Liver (tissue), 9 donors: ENCODE data around the gene THRB. TPM values are rescaled to one million over a fixed set of nuclear protein-coding genes. Genes with fewer than 3 reads are reported as not detected.

Experiments
- DNase-seq: peaks from one replicate; pipeline ENCODE4 v3.0.0-alpha.2; 2017; ENCODE audit warnings: low spot score
- H3K27ac ChIP-seq, 2 donors: one replicate each; pipeline ENCODE4 v1.7.0; 2013; ENCODE audit warnings: inconsistent platforms in 2 of 2, low read length in 2 of 2, control low read depth in 1 of 2, low read depth in 1 of 2, mild to moderate bottlenecking in 1 of 2
- H3K27me3 ChIP-seq, 4 donors: one replicate each; pipeline versions ENCODE4 v1.6.1 to v1.7.0; 2013; ENCODE audit warnings: low read length in 3 of 4, inconsistent platforms in 1 of 4, mild to moderate bottlenecking in 1 of 4, moderate library complexity in 1 of 4; ENCODE audit not compliant: control insufficient read depth in 4 of 4, insufficient read depth in 4 of 4
- H3K36me3 ChIP-seq, 4 donors: one replicate each; pipeline versions ENCODE4 v1.6.1 to v1.7.0; 2013; ENCODE audit warnings: low read length in 3 of 4, mild to moderate bottlenecking in 3 of 4, low read depth in 1 of 4, moderate library complexity in 1 of 4; ENCODE audit not compliant: control insufficient read depth in 4 of 4, insufficient read depth in 3 of 4
- H3K4me1 ChIP-seq, 4 donors: one replicate each; pipeline versions ENCODE4 v1.6.1 to v1.7.0; 2013; ENCODE audit warnings: low read length in 3 of 4, mild to moderate bottlenecking in 3 of 4, moderate library complexity in 1 of 4; ENCODE audit not compliant: control insufficient read depth in 4 of 4, insufficient read depth in 4 of 4
- H3K4me3 ChIP-seq, 3 donors: one replicate each; pipeline versions ENCODE4 v1.6.1 to v1.7.0; 2013; ENCODE audit warnings: low read length in 3 of 3, control low read depth in 1 of 3, low read depth in 1 of 3, mild to moderate bottlenecking in 1 of 3
- H3K9ac ChIP-seq, 2 donors: one replicate each; pipeline ENCODE4 v1.7.0; 2013; ENCODE audit warnings: low read length in 2 of 2, mild to moderate bottlenecking in 2 of 2, moderate library complexity in 2 of 2, control low read depth in 1 of 2, low read depth in 1 of 2
- H3K9me3 ChIP-seq, 4 donors: one replicate each; pipeline versions ENCODE4 v1.6.1 to v1.7.0; 2013; ENCODE audit warnings: low read length in 3 of 4; ENCODE audit not compliant: control insufficient read depth in 4 of 4
- FOXA2 ChIP-seq: IDR thresholded peaks from 2 replicates; pipeline ENCODE4 v1.6.1; 2016; ENCODE audit warnings: antibody characterized with exemption
- GABPA ChIP-seq, 2 donors: IDR thresholded peaks in 1 of 2; conservative IDR thresholded peaks in 1 of 2; 2 replicates each; pipeline ENCODE4 v1.6.1; 2016; ENCODE audit warnings: antibody characterized with exemption in 2 of 2, mild to moderate bottlenecking in 1 of 2, moderate library complexity in 1 of 2
- HNF4A ChIP-seq, 2 donors: conservative IDR thresholded peaks; 2 replicates each; pipeline ENCODE4 v1.6.1; 2016; ENCODE audit warnings: antibody characterized with exemption in 2 of 2, mild to moderate bottlenecking in 2 of 2
- HNF4G ChIP-seq: IDR thresholded peaks from 2 replicates; pipeline ENCODE4 v1.6.1; 2016; ENCODE audit warnings: antibody characterized with exemption
- JUND ChIP-seq, 2 donors: IDR thresholded peaks; 2 replicates each; pipeline ENCODE4 v1.6.1; 2016; ENCODE audit warnings: antibody characterized with exemption in 2 of 2
- NR2F2 ChIP-seq: IDR thresholded peaks from 2 replicates; pipeline ENCODE4 v1.6.1; 2016; ENCODE audit warnings: antibody characterized with exemption
- RAD21 ChIP-seq, 2 donors: IDR thresholded peaks; 2 replicates each; pipeline ENCODE4 v1.6.1; 2016; ENCODE audit warnings: antibody characterized with exemption in 2 of 2, mild to moderate bottlenecking in 2 of 2
- RXRA ChIP-seq, 2 donors: IDR thresholded peaks; 2 replicates each; pipeline ENCODE4 v1.6.1; 2017 to 2018; ENCODE audit warnings: antibody characterized with exemption in 2 of 2, mild to moderate bottlenecking in 1 of 2
- SP1 ChIP-seq: IDR thresholded peaks from 2 replicates; pipeline ENCODE4 v1.6.1; 2018; ENCODE audit warnings: antibody characterized with exemption, mild to moderate bottlenecking
- TAF1 ChIP-seq: conservative IDR thresholded peaks from 2 replicates; pipeline ENCODE4 v1.6.1; 2016; ENCODE audit warnings: antibody characterized with exemption, mild to moderate bottlenecking
- YY1 ChIP-seq: IDR thresholded peaks from 2 replicates; pipeline ENCODE4 v1.6.1; 2016; ENCODE audit warnings: antibody characterized with exemption, mild to moderate bottlenecking
- whole genome bisulfite sequencing: extraction: QIAGEN DNeasy Blood & Tissue Kit; methylation state at CpG from one replicate; pipeline ENCODE4 v1.1.7; 2013; 5-methylcytosine and 5-hydroxymethylcytosine counted together
- polyA plus RNA-seq, 2 donors: library from polyadenylated mRNA; stranded (reverse) in 1 of 2; unstranded in 1 of 2; fragments of 200-250 nt in 1 of 2; fragments of >200 nt in 1 of 2; fragmentation: Nextera tagmentation in 1 of 2; extraction: Ambion mirVana in 1 of 2; gene quantifications; one replicate each; pipeline versions ENCODE4 v1.2.1 to v1.2.3, GENCODE V29; 2013 to 2015
- total RNA-seq, 2 donors: library from RNA; depleted of rRNA; stranded (reverse); fragments of >200 nt; gene quantifications; one replicate each; pipeline ENCODE4 v1.2.3, GENCODE V29; 2014
- TF ChIP-seq, protein P1 (sequence below): IDR thresholded peaks from 2 replicates; pipeline ENCODE4 v1.6.1; 2016; ENCODE audit warnings: antibody characterized with exemption
- TF ChIP-seq, protein P2 (sequence below): IDR thresholded peaks from 2 replicates; pipeline ENCODE4 v1.6.1; 2016; ENCODE audit warnings: antibody characterized with exemption
- TF ChIP-seq, protein P3 (sequence below): IDR thresholded peaks from 2 replicates; pipeline ENCODE4 v1.6.1; 2016; ENCODE audit warnings: antibody characterized with exemption, mild to moderate bottlenecking
- TF ChIP-seq, protein P4 (sequence below): fragments of 150-350 bp; IDR thresholded peaks from 2 replicates; pipeline ENCODE4 v1.5.1; 2017; ENCODE audit warnings: improper control_type of control experiment, low read depth, low read length; ENCODE audit not compliant: missing input control
- donor health status: healthy.
- donor health status: healthy.
- donor health status: healthy.
- donor health status: healthy.
- donor health status: healthy.

The THRB gene
- total and polyA plus RNA-seq, 4 donors, result 5.9 to 23.9 (median 9.3) TPM

DNA sequence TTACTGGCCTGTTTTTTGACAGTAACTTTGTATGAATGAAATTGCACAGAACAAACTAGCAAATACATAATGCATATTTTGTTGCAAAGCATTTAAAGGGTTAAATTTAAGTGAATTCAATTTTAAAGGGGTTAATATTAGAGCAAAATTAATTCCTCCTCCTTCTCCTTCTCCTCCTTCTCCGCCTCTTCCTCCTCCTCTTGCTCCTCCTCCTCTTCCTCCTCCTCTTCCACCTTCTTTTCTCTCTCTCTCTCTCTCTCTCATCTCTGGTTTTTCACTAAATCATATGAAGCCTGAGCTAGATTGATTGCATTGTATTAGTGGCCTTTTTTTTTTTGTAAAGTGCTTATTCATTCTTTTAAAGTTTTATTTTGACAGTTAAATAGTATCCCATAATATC is 154.5 kb downstream of the THRB start:
- peaks cover 4 to 29% (median 15%) of the 10 kb centered on the region in 4 donors for H3K4me1 ChIP-seq
- no peaks in the 10 kb centered on the region for H3K27me3 ChIP-seq
- DNase-seq, result no peak
- WGBS, result 74% methylated on average over 1 of the region's 1 CpG
- TF ChIP-seq, protein P1, sequence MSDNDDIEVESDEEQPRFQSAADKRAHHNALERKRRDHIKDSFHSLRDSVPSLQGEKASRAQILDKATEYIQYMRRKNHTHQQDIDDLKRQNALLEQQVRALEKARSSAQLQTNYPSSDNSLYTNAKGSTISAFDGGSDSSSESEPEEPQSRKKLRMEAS, result no peak
- TF ChIP-seq YY1 (no peak), JUND (IDR thresholded peaks at IDR 0.05) (no peak), TAF1 (no peak)
- TF ChIP-seq, protein P2, sequence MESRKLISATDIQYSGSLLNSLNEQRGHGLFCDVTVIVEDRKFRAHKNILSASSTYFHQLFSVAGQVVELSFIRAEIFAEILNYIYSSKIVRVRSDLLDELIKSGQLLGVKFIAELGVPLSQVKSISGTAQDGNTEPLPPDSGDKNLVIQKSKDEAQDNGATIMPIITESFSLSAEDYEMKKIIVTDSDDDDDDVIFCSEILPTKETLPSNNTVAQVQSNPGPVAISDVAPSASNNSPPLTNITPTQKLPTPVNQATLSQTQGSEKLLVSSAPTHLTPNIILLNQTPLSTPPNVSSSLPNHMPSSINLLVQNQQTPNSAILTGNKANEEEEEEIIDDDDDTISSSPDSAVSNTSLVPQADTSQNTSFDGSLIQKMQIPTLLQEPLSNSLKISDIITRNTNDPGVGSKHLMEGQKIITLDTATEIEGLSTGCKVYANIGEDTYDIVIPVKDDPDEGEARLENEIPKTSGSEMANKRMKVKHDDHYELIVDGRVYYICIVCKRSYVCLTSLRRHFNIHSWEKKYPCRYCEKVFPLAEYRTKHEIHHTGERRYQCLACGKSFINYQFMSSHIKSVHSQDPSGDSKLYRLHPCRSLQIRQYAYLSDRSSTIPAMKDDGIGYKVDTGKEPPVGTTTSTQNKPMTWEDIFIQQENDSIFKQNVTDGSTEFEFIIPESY, result no peak
- H3K36me3 ChIP-seq, result peaks cover 0 to 4% (median under 1%) of the 10 kb centered on the region in 4 donors
- H3K9ac ChIP-seq, result no peak overlapping the region
- no peak overlapping the region for H3K4me3 ChIP-seq
- no peaks in the 10 kb centered on the region for H3K9me3 ChIP-seq
- no peak overlapping the region for H3K27ac ChIP-seq

DNA sequence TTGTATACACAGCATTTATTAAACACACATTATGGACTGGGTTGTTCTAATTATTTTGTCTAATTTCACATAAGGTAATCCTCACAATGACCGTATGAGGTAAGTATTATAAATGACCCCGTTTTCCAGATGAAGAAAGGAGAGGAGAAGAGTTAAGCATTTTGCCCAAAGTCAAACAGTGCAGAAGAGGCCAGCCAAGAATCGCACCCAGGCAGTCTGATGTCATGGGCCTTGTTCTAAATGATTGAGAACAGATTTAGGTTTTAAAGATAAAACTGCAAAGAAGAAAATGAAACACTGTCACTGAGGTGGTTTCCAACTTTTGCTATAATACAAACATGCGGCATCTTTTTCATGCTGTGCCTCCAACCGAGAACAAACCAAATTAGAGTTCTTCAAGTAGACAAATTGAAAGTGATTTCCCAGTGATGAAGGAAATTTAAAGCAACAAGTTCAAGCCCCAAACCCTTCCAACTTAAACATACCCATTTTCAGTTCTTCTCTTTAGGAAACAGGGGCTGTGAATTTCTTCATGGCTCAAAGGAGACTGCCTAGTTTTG is 155.3 kb downstream of the THRB start:
- Histone ChIP-seq H3K4me1 (peaks cover 4 to 24% (median 13%) of the 10 kb centered on the region in 4 donors), H3K4me3 (no peak overlapping the region), H3K27ac (no peak overlapping the region), H3K27me3 (no peaks in the 10 kb centered on the region), H3K9me3 (no peaks in the 10 kb centered on the region), H3K36me3 (peaks cover 0 to 6% (median 4%) of the 10 kb centered on the region in 4 donors), H3K9ac (no peak overlapping the region)
- TF ChIP-seq, protein P3, sequence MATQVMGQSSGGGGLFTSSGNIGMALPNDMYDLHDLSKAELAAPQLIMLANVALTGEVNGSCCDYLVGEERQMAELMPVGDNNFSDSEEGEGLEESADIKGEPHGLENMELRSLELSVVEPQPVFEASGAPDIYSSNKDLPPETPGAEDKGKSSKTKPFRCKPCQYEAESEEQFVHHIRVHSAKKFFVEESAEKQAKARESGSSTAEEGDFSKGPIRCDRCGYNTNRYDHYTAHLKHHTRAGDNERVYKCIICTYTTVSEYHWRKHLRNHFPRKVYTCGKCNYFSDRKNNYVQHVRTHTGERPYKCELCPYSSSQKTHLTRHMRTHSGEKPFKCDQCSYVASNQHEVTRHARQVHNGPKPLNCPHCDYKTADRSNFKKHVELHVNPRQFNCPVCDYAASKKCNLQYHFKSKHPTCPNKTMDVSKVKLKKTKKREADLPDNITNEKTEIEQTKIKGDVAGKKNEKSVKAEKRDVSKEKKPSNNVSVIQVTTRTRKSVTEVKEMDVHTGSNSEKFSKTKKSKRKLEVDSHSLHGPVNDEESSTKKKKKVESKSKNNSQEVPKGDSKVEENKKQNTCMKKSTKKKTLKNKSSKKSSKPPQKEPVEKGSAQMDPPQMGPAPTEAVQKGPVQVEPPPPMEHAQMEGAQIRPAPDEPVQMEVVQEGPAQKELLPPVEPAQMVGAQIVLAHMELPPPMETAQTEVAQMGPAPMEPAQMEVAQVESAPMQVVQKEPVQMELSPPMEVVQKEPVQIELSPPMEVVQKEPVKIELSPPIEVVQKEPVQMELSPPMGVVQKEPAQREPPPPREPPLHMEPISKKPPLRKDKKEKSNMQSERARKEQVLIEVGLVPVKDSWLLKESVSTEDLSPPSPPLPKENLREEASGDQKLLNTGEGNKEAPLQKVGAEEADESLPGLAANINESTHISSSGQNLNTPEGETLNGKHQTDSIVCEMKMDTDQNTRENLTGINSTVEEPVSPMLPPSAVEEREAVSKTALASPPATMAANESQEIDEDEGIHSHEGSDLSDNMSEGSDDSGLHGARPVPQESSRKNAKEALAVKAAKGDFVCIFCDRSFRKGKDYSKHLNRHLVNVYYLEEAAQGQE, result no peak
- TF ChIP-seq JUND (IDR thresholded peaks at IDR 0.05), result no peak
- TF ChIP-seq FOXA2, result no peak
- no peak for TF ChIP-seq HNF4A (conservative IDR thresholded peaks at IDR 0.05)
- no peak for TF ChIP-seq NR2F2
- TF ChIP-seq RAD21 (IDR thresholded peaks at IDR 0.05), result no peak
- TF ChIP-seq GABPA (IDR thresholded peaks at IDR 0.05 in 1 of 2, conservative IDR thresholded peaks at IDR 0.05 in 1 of 2), result no peak
- no peak for TF ChIP-seq HNF4G
- TF ChIP-seq, protein P4, sequence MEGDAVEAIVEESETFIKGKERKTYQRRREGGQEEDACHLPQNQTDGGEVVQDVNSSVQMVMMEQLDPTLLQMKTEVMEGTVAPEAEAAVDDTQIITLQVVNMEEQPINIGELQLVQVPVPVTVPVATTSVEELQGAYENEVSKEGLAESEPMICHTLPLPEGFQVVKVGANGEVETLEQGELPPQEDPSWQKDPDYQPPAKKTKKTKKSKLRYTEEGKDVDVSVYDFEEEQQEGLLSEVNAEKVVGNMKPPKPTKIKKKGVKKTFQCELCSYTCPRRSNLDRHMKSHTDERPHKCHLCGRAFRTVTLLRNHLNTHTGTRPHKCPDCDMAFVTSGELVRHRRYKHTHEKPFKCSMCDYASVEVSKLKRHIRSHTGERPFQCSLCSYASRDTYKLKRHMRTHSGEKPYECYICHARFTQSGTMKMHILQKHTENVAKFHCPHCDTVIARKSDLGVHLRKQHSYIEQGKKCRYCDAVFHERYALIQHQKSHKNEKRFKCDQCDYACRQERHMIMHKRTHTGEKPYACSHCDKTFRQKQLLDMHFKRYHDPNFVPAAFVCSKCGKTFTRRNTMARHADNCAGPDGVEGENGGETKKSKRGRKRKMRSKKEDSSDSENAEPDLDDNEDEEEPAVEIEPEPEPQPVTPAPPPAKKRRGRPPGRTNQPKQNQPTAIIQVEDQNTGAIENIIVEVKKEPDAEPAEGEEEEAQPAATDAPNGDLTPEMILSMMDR, result no peak
- no peak for TF ChIP-seq SP1
- TF ChIP-seq RXRA (IDR thresholded peaks at IDR 0.05), result no peak
- TF ChIP-seq, protein P1, result no peak
- TF ChIP-seq, protein P2, result no peak
- WGBS, result 42% methylated on average over 5 of the region's 5 CpGs
- no peak for DNase-seq
